Adipocyte (in vitro differentiated cells): Measurements from ENCODE around the gene ZFYVE28.

Experiments
- DNase-seq: peaks from one replicate; pipeline ENCODE4 v3.0.0-alpha.2; 2015; ENCODE audit warnings: low read depth
- H3K27me3 ChIP-seq: replicated peaks from 2 replicates; pipeline ENCODE4 v1.7.0; 2013; ENCODE audit warnings: mild to moderate bottlenecking, low read length, moderate library complexity; ENCODE audit not compliant: control insufficient read depth, insufficient read depth
- H3K36me3 ChIP-seq: 2 replicates; pipeline ENCODE4 v1.7.0; 2013; ENCODE audit warnings: low read length, mild to moderate bottlenecking, moderate library complexity; ENCODE audit not compliant: control insufficient read depth, insufficient read depth, severe bottlenecking
- H3K4me1 ChIP-seq: 2 replicates; pipeline ENCODE4 v1.7.0; 2013; ENCODE audit warnings: mild to moderate bottlenecking, low read length, moderate library complexity; ENCODE audit not compliant: control insufficient read depth, insufficient read depth
- H3K4me3 ChIP-seq: 2 replicates; pipeline ENCODE4 v1.7.0; 2013; ENCODE audit warnings: mild to moderate bottlenecking, low read length, moderate library complexity
- H3K9ac ChIP-seq: 2 replicates; pipeline ENCODE4 v1.7.0; 2013; ENCODE audit warnings: mild to moderate bottlenecking, low read length, moderate library complexity
- H3K9me3 ChIP-seq: 2 replicates; pipeline ENCODE4 v1.7.0; 2013; ENCODE audit warnings: mild to moderate bottlenecking, low read length, moderate library complexity; ENCODE audit not compliant: control insufficient read depth

ZFYVE28 gene

DNA sequence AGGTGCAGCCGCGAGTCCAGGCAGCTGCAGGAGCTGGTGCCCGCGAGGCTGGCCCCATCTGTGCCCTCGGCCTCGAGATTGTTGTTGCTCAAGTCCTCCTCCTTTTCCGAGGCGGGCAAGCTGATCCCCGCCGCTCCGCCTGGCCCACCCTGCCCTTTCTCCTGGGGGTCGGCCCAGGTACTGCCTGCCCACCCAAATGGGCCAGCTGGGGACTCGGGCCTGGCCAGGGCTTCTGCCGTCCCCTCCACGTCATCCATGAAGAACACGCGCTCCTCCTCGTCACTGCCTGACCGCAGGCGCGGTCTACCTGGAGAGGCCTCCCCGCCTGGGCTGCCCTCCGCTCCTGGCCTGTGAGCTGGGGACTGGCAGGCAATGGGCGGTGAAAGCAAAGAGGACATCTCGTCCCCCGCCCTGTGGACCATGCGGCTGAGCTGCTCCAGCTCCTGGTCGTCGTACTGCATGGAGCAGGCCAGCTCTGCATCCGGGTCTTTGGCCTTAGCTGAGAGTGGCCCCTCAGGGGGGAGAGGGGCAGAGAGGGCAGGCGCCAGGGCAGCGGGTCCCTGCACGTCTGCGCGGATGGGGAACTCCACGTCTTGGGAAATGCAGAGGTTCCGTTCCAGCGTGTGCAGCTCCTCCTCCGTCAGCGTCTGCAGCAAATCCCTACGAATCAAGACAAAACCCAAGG, 113.4 kb downstream of the ZFYVE28 start:
- Histone ChIP-seq H3K4me3 (no peak overlapping the region), H3K9me3 (peaks cover 10% of the 10 kb centered on the region), H3K27me3 (no peaks in the 10 kb centered on the region), H3K9ac (no peak overlapping the region), H3K4me1 (no peaks in the 10 kb centered on the region), H3K36me3 (no peaks in the 10 kb centered on the region)
- no peak for DNase-seq

DNA sequence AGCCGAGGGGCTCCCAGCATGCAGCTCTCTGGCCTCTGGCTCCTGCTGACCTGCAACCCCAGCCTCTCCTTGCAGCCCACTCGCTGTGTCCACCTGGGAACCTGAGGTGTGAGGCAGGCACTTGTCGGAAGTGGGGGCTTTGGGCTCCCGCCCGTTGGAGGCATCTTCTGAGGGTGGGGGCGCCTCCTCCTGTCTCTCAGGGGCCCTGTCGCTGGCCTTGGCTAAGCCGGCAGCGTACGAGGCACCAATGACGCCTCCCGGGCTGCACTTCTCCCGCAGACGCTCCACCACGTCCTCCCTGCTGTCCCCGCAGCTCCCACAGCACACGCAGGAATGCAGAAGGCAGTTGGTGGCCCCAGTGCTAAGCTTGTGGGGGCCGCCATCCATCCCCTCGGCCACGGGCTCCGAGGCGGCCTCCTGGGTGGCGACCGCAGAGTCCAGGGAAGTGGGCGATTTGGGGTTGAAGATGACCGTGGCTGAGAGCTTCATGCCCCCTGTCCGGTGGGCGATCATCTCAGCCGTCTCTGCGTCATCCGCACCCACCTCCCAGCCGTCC, 114.0 kb downstream of the ZFYVE28 start:
- peaks cover 10% of the 10 kb centered on the region for H3K9me3 ChIP-seq
- H3K4me3 ChIP-seq: no peak overlapping the region
- H3K9ac ChIP-seq: no peak overlapping the region
- no peaks in the 10 kb centered on the region for H3K36me3 ChIP-seq
- H3K27me3 ChIP-seq: no peaks in the 10 kb centered on the region
- no peaks in the 10 kb centered on the region for H3K4me1 ChIP-seq
- no peak for DNase-seq

DNA sequence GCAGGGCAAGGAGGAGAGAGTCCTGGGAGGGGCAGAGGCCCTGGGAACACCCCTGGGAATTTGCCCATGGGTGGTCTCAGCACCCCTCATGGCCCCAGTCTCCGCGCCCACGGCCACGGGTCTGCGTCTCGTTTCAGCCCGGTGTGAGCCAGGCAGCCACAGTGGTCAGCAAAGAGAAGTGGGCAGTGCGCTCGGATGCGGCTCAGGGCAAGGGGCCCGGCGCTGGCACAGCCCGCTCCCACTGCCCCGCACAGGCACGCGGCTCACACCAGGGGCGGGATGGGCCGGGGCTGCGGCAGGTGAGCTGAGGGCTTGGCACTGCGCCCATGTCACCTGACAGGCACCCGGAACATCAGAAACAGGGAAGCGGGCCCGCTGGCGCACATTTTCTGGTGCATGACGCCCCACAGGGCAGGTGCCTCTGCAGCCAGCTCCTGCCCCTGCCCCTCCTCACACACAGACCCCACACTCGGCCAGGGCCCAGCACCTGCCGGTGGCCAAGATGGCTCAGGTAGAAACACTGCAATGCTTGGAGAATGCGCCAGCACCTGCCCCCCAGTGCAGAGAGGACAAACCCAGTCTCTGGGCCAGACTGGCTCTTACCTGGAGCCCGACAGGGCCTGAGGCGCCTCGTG, 114.6 kb downstream of the ZFYVE28 start:
- DNase-seq: no peak

GRCh38 chr4:2303121-2303685, 115.2 kb downstream of the ZFYVE28 start:
- peaks cover 10% of the 10 kb centered on the region for H3K9me3 ChIP-seq
- no peak overlapping the region for H3K9ac ChIP-seq
- H3K27me3 ChIP-seq: no peaks in the 10 kb centered on the region
- no peak overlapping the region for H3K4me3 ChIP-seq
- H3K36me3 ChIP-seq: no peaks in the 10 kb centered on the region
- DNase-seq: no peak
- no peaks in the 10 kb centered on the region for H3K4me1 ChIP-seq

More for the DNA sequence above, 114.6 kb downstream of the ZFYVE28 start:
- H3K36me3 ChIP-seq: no peaks in the 10 kb centered on the region
- H3K9me3 ChIP-seq: peaks cover 10% of the 10 kb centered on the region
- no peaks in the 10 kb centered on the region for H3K27me3 ChIP-seq
- H3K4me3 ChIP-seq: no peak overlapping the region
- no peaks in the 10 kb centered on the region for H3K4me1 ChIP-seq
- H3K9ac ChIP-seq: no peak overlapping the region

GRCh38 chr4:2302387-2303119, 115.9 kb downstream of the ZFYVE28 start:
- Histone ChIP-seq H3K4me3 (no peak overlapping the region), H3K9ac (no peak overlapping the region), H3K27me3 (peaks cover 3% of the 10 kb centered on the region), H3K9me3 (peaks cover 10% of the 10 kb centered on the region), H3K4me1 (no peaks in the 10 kb centered on the region), H3K36me3 (no peaks in the 10 kb centered on the region)
- no peak for DNase-seq

GRCh38 chr4:2301806-2302205, 116.6 kb downstream of the ZFYVE28 start:
- Histone ChIP-seq H3K4me1 (no peaks in the 10 kb centered on the region), H3K4me3 (no peak overlapping the region), H3K9me3 (peaks cover 7% of the 10 kb centered on the region), H3K36me3 (no peaks in the 10 kb centered on the region), H3K27me3 (peaks cover 5% of the 10 kb centered on the region), H3K9ac (no peak overlapping the region)
- no peak for DNase-seq

GRCh38 chr4:2301225-2301642, 117.2 kb downstream of the ZFYVE28 start:
- H3K36me3 ChIP-seq: no peaks in the 10 kb centered on the region
- H3K9ac ChIP-seq: no peak overlapping the region
- DNase-seq: no peak
- H3K27me3 ChIP-seq: peaks cover 5% of the 10 kb centered on the region
- peaks cover 7% of the 10 kb centered on the region for H3K9me3 ChIP-seq
- no peak overlapping the region for H3K4me3 ChIP-seq
- H3K4me1 ChIP-seq: no peaks in the 10 kb centered on the region

GRCh38 chr4:2300431-2301224, 117.8 kb downstream of the ZFYVE28 start:
- no peak overlapping the region for H3K9ac ChIP-seq
- no peak for DNase-seq
- no peaks in the 10 kb centered on the region for H3K4me1 ChIP-seq
- no peaks in the 10 kb centered on the region for H3K36me3 ChIP-seq
- no peak overlapping the region for H3K4me3 ChIP-seq
- peaks cover 7% of the 10 kb centered on the region for H3K9me3 ChIP-seq
- H3K27me3 ChIP-seq: peaks cover 5% of the 10 kb centered on the region

GRCh38 chr4:2299794-2300193, 118.7 kb downstream of the ZFYVE28 start:
- H3K36me3 ChIP-seq: no peaks in the 10 kb centered on the region
- H3K27me3 ChIP-seq: peaks cover 5% of the 10 kb centered on the region
- no peak for DNase-seq

DNA sequence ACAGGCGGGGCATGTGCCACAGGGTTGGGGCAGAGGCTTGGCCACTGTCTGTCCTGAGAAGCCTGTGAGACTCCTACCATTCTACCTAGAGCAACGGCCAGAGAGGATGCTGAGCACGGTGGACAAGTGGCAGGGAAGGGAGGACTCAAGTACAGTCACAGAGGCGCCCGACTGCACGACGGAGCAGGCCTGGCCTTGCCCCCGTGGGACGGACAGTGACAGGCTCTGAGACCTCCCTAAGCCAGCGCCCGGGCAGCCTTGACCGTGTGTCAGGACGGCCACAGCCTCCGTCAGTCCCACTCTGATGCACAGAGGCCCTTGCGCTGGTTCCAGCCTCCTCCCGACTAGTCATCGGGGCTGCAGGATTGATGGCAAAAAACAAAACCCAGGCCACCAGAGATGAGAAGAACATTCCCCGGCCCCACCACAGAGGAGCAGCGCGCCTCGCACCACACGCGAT, 119.9 kb downstream of the ZFYVE28 start:
- Histone ChIP-seq H3K4me1 (no peaks in the 10 kb centered on the region), H3K9me3 (peaks cover 7% of the 10 kb centered on the region), H3K4me3 (no peak overlapping the region), H3K36me3 (no peaks in the 10 kb centered on the region), H3K9ac (no peak overlapping the region), H3K27me3 (peaks cover 5% of the 10 kb centered on the region)
- no peak for DNase-seq

More at GRCh38 chr4:2299794-2300193, 118.7 kb downstream of the ZFYVE28 start:
- Histone ChIP-seq H3K9ac (no peak overlapping the region), H3K4me1 (no peaks in the 10 kb centered on the region), H3K4me3 (no peak overlapping the region), H3K9me3 (peaks cover 7% of the 10 kb centered on the region)
